ENCODE data around the gene STAT5B.
A peak's percentile ranks its signal among the peaks of the same experiment; 100 is the strongest.
"Not testable (repeated sequence)": the region's sequence is repeated elsewhere in the genome, so short reads cannot be mapped to it uniquely, and the experiment has no call there.

Gene STAT5B

GRCh38 chr17:42227849-42228700 lies 48.1 kb downstream of the STAT5B start:
- DNase-seq, result no peak

- no peak for DNase-seq
Measured at GRCh38 chr17:42225646-42226045, 50.5 kb downstream of the STAT5B start.

- DNase-seq, result no peak
Measured at GRCh38 chr17:42224651-42225050, 51.5 kb downstream of the STAT5B start.

GRCh38 chr17:42221886-42222745 lies 54.1 kb downstream of the STAT5B start:
- peak; percentile 79 for DNase-seq

DNA sequence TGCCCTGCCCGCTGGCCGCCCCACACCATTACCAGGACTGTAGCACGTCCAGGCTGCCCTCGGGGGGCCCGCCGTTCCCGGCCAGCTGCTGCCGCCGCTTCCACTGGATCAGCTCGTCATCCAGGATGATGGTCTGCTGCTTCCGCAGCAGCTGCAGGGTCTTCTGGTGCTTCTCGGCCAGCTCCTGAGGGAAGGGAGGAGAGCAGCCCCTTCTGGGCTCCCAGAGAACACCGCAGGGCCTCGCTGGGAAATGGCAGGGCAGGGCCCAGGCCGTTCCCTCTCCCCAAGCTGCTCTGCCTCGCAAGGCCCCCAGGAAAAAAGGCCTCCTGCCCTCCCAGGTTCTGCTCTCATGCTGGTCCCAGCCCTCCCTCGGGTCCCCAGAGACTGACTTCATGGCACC lies 56.9 kb downstream of the STAT5B start:
- not testable (repeated sequence) for DNase-seq

DNA sequence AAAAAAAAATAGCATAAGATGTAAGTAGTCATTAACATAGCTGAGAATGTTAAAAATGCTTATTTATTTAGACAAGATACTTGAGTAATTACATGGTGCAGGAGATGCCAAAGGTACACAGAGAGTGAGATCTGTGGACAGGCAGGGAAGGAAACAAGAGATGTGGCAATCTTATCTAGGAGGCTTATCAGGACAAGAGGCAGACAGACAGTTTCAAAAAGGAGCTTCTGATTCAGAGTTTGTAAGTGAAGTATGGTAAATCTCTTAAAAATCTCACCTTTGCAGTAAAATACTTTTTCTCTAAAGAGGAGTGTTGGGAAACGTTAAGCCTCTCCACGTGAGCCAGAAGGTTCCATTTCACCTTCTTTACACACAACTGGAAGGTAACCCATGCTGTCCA lies 62.0 kb downstream of the STAT5B start:
- no peak for DNase-seq

GRCh38 chr17:42212382-42212781 lies 63.8 kb downstream of the STAT5B start:
- no peak for DNase-seq

DNA sequence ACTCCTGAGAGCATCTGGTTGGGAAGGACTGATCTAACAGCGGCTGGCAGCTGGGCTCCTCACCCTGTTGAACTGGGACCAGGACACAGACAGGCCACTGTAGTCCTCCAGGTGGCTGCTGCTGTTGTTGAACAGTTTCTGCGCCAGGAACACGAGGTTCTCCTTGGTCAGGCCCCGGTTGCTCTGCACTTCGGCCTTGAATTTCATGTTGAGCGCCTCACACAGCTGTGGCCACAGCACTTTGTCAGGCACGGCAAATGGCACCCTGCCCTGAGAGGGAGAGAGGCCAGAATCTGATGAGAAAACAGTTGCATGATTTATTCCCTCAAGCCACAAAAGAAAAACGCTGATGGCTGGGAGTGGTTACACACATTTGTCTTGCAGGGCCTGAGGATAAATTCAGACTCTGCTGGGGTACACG lies 64.3 kb downstream of the STAT5B start:
- not testable (repeated sequence) for DNase-seq

GRCh38 chr17:42210046-42210445 lies 66.1 kb downstream of the STAT5B start:
- no peak for DNase-seq

GRCh38 chr17:42206153-42206612 lies 70.0 kb downstream of the STAT5B start:
- DNase-seq, result not testable (repeated sequence)

DNA sequence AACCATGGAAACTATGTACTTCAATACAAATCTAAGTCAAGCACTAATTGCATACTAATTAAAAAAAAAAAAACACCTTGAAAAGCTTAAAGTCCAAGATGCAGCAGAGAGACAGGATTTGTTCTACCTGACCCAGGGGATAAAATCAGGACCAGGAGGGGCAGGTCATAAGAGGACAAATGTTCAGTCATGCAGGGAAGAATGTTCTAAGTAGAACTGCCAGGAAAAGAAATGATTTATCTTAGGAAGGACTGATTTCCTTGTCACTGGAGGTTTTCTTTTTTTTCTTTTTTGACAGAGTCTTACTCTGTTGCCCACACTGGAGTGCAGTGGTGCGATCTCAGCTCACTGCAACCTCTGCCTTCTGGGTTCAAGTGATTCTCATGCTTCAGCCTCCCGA lies 72.8 kb downstream of the STAT5B start:
- DNase-seq, result no peak

GRCh38 chr17:42202696-42203095 lies 73.5 kb downstream of the STAT5B start:
- no peak for DNase-seq

- no peak for DNase-seq
Measured at GRCh38 chr17:42202159-42202558, 74.0 kb downstream of the STAT5B start.

- no peak for DNase-seq
Measured at GRCh38 chr17:42201458-42201772, 74.8 kb downstream of the STAT5B start.

GRCh38 chr17:42200706-42201457 lies 75.3 kb downstream of the STAT5B start:
- DNase-seq, result no peak

GRCh38 chr17:42199416-42200011 lies 76.7 kb downstream of the STAT5B start:
- no peak for DNase-seq

GRCh38 chr17:42198897-42199296 lies 77.3 kb downstream of the STAT5B start:
- no peak for DNase-seq

GRCh38 chr17:42197564-42198156 lies 78.5 kb downstream of the STAT5B start:
- no peak for DNase-seq

DNA sequence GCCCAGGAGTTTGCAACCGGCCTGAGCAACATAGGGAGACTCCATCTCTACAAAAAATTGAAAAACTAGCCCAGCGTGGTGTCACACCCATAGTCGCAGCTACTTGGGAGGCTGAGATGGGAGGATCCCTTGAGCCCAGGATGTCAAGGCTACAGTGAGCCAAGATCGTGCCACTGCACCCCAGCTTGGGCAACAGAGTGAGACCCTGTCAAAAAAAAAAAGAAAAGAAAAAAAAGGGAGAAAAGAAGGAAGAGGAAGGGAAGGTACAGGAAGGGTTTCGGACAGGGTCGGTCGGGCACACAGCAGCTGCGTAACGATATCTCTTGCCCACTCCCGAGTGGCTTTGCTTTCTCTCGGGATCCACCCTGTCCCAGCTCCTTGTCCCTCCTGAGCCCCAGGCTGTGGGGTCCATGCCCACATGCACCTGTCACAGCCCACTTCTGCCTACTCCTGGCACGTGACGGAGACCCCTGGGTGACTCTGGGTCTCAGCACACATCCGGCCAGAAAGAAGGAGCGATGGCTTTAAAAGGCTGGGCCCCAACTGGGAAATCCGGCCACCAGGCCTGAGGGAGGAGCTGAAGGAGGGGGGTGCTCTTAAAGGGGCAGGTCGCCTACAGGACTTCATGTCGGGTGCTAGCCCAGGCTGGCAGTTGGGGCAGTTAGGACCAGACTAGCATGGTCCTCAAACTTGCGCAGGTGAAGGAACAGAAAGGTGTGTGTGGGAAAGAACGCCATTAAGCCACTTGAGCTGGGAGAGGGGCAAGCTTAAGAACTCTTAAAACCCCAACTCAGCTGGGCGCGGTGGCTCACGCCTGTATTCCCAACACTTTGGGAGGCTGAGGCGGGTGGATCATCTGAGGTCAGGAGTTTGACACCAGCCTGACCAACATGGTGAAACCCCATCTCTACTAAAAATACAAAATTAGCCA lies 82.0 kb downstream of the STAT5B start, which contains the start of gene GHDC:
Gene GHDC (minus strand): TSS at position 526 of the 931 bp plus-strand sequence. CDS start 913 bp downstream, outside the sequence.
- DNase-seq, result peak; percentile 84

DNA sequence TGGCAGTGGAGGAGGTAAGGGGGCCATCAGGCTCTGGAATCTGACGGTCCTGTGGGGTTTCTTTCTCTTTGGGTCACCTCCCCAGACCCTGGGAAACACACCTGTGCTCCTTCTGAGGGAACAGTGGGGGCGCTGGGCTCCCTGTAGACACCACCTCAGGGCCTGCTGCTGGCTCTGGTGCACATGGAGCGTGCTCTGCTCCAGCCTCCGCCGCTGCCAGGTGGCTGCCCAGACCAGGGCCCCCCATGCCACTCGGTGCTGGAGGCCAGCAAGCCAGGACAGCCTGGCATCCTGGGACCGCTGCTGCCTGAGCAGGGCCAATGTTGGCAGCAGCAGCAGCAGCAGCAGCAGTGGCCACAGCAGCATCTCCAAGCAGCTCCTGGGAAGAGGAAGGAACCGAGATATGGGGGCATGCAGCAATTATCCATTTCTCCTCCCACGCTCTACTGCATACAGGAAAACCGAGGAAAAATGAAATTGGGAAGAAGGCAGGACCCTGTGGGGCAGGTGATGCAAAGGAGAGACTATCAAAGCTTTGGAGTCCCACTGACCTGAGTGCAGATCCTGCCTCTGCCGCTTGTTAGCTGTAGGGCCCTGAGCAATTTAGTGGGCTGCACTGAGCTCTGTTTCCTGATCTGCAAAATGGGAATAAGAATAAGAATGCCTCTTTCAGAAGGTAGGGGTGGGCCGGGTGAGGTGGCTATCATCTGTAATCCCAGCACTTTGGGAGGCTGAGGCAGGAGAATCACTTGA lies 82.8 kb downstream of the STAT5B start:
- no peak for DNase-seq
